HG02610 (cell line): ENCODE data around the gene SLC13A5.
"Not testable (repeated sequence)": the region's sequence is repeated elsewhere in the genome, so short reads cannot be mapped to it uniquely, and the experiment has no call there.

ENCODE experiments used
- ATAC-seq: cut with Tn5 transposase; IDR thresholded peaks from one replicate; pipeline ENCODE4 v1.9.1; 2021; ENCODE audit warnings: mild to moderate bottlenecking, moderate library complexity; ENCODE audit not compliant: unreplicated experiment

Gene SLC13A5

GRCh38 chr17:6713130-6713917, at the start of gene SLC13A5:
TSS of gene SLC13A5 (minus strand) at chr17:6713369. CDS start at chr17:6713333, 36 bp downstream.
- no peak for ATAC-seq

GRCh38 chr17:6761779-6762178, 48.6 kb upstream of the SLC13A5 start:
- ATAC-seq, result no peak

DNA sequence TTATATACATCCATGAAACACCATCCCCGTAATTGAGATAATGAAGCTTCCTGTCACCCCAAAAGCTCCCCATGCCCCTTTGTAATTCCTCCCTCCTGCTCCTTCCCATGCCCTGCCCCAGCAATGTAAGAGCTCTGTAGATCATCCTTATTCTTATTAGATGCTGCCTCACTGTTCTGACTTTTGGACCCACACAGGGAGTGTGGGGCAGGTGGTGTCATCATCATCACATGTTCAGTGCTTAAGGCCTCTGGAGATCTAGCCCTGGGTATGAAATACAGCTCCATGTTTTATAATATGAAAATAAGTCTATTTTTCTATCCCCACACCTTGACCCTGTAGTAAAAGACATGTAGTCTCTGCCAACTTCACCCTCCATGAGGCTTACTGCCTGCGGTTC, 44.6 kb upstream of the SLC13A5 start:
- no peak for ATAC-seq

GRCh38 chr17:6756425-6757031, 43.4 kb upstream of the SLC13A5 start:
- no peak for ATAC-seq

- ATAC-seq, result no peak
Measured at GRCh38 chr17:6755731-6756184, 42.6 kb upstream of the SLC13A5 start, which contains the start of gene XAF1. TSS of gene XAF1 (plus strand) at chr17:6756046. CDS start at chr17:6756079, 33 bp downstream.

DNA sequence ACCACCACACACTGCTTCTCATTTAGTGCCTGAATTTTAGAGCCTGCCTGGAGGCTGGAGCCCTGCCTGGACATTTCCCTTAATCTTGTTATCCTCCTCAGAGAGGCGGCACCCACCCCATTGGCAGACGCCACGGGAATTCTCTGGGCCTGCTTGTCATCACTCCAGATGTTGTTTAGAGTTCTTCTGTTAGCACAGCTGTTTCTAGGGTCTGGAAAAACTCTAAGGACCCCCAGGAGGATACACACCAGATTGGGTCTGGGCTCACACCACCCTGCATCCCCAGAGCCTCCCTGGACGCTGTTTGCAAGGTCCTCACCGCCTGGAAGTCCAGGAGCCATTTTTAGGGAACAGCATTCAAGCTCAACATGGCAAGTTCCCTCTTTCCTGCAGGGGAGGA, 42.1 kb upstream of the SLC13A5 start:
- no peak for ATAC-seq

GRCh38 chr17:6753546-6753945, 40.4 kb upstream of the SLC13A5 start:
- ATAC-seq, result no peak

- no peak for ATAC-seq
Measured at GRCh38 chr17:6753006-6753445, 39.9 kb upstream of the SLC13A5 start.

- no peak for ATAC-seq
Measured at GRCh38 chr17:6752068-6752909, 39.1 kb upstream of the SLC13A5 start.

- no peak for ATAC-seq
Measured at GRCh38 chr17:6749519-6749918, 36.4 kb upstream of the SLC13A5 start.

- ATAC-seq, result no peak
Measured at GRCh38 chr17:6748617-6749016, 35.4 kb upstream of the SLC13A5 start.

DNA sequence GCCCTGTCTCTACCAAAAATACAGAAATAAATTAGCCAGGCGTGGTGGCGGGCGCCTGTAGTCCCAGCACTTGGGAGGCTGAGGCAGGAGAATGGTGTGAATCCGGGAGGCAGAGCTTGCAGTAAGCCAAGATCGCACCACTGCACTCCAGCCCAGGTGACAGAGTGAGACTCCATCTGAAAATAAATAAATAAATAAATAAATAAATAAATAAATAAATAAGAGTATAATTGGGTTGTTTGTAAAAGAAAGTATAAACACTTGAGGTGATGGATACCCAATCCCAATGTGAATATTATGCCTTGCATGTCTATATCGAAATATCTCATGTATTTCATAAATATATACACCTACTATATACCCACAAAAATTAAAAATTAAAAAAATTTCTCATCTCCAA, 33.5 kb upstream of the SLC13A5 start:
- not testable (repeated sequence) for ATAC-seq

DNA sequence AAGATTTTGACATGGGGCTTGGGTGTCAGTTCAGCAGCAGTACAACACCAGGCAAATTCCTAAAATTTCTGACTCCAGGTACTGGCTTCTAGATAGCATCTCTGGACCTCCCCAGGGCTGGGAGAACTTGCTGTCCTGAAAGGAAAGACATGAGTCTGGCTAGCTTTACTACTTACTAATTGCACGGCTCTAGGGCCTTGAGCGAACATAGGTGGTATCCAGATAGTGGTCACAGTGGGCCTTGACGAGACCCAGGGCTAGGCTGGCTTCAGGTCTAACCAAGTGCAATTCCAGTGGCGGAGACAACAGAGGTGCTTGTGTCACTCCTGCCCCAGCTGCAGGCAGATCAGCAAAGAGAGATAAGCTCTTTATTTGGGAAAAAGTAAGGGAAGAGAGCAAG, 16.4 kb upstream of the SLC13A5 start:
- no peak for ATAC-seq

- no peak for ATAC-seq
Measured at GRCh38 chr17:6724009-6724408, 10.8 kb upstream of the SLC13A5 start.

- no peak for ATAC-seq
Measured at GRCh38 chr17:6721744-6722143, 8.6 kb upstream of the SLC13A5 start.

GRCh38 chr17:6716736-6717135, 3.6 kb upstream of the SLC13A5 start:
- ATAC-seq, result no peak

DNA sequence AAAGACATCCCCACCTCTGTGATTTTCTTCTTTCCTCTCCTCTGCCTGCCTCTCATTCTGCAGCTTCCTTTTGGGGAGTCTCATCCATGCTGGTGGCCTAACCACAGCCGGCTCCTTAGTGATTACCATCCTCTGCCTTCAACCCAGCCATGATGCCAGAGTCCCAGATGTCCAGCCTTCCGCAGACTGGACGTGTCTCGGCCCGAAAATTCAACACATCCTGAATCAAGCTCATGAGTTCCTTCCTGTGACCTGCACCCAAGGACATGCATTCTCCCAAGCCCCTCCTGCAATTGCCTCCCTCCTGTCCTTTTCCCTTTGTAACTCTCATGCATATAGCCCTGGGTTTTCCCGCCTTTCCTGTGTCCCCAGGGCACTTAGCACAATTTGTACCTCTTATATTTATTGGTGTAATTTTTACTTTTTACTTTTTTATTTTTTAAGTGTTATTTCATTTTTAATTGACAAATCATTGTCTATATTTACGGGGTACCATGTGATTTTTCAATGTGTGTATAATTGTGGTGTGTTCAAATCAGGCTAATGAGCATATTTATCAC, 1.2 kb upstream of the SLC13A5 start:
- ATAC-seq, result no peak

- ATAC-seq, result no peak
Measured at GRCh38 chr17:6713918-6714271, 726 bp upstream of the SLC13A5 start.

GRCh38 chr17:6712854-6713129, 377 bp downstream of the SLC13A5 start:
- no peak for ATAC-seq

DNA sequence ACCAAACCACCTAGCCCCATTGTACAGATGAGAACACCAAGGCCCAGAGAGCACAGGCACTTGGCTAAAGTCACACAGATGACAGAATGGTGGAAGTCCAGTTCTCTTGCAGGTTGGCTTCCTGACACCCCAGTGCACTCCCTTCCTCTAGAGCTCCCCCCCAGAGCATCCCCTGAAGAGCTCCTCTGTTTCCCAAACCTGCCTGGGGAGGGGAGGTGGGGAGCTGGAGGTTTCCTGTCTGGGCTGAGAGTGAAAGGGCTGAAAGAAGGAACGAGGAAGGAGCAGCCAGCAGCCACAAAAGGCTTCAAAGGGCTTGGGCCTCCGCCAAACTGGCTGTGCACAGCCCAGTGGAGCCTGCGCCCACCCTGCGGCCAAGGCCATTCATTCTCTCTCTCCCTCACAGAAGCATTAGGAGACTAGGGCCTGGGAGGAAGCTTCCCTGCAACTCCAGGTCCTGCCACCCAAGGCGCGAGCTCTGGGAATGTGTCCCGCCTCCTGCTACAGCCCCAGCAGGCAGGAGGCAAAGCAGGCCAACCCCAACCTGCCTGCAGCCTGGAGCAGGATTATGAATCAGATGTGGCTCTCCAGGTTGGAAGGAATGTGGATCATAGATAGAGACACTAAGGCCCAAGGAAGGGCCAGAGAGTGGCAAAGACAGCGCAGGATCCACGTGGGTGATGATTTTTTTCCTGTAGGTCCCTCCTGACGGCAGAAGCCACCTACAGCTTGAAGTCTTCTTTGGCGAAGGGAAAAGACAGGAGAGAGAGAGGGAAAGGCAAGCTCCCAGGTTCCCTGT, 913 bp downstream of the SLC13A5 start:
- ATAC-seq, result no peak

DNA sequence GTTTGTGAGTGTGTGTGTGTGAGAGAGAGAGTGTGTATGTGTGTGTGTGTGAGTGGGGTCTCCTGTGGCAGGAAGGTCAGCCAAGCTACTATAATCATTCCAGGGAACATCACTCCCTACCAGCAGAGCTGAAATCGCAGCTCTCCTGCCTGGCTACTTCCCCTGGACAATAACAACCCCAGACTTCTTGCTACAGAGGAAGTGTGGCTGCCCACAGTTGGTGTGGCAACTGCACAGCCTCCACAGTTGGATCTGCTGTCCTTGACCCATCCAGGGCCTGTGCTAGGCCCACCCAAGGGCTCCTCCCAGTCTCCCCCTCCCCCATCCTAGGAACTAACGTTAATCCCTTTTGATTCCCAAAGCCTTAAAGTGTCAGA, 1.5 kb downstream of the SLC13A5 start:
- no peak for ATAC-seq
